CD4-positive, alpha-beta T cell treated with Interferon gamma for 1 hour (primary cell): ENCODE data around the gene SUMF1.

Experiments used
- DNase-seq: peaks from one replicate; pipeline ENCODE4 v3.0.0-alpha.2; 2020

SUMF1 gene

GRCh38 chr3:4497005-4497692, 30.1 kb upstream of the SUMF1 start:
- DNase-seq, result no peak

- no peak for DNase-seq
Observed at GRCh38 chr3:4496087-4496452, 29.0 kb upstream of the SUMF1 start.

GRCh38 chr3:4495294-4496086, 28.4 kb upstream of the SUMF1 start:
- DNase-seq, result no peak

GRCh38 chr3:4494895-4495264, 27.8 kb upstream of the SUMF1 start:
- no peak for DNase-seq

GRCh38 chr3:4493941-4494894, 27.1 kb upstream of the SUMF1 start:
- no peak for DNase-seq

GRCh38 chr3:4493014-4493940, 26.2 kb upstream of the SUMF1 start, which contains the start of gene ITPR1:
TSS of gene ITPR1 (plus strand) at chr3:4493348. CDS start at chr3:4516492, 23,144 bp downstream.
- peak; percentile 99 for DNase-seq

GRCh38 chr3:4492208-4493013, 25.3 kb upstream of the SUMF1 start:
- DNase-seq, result peak; percentile 44

GRCh38 chr3:4491855-4492207, 24.8 kb upstream of the SUMF1 start:
- DNase-seq, result no peak

GRCh38 chr3:4478261-4478660, 11.2 kb upstream of the SUMF1 start:
- no peak for DNase-seq

- DNase-seq, result no peak
Observed at GRCh38 chr3:4476496-4476895, 9.4 kb upstream of the SUMF1 start.

GRCh38 chr3:4475804-4476203, 8.7 kb upstream of the SUMF1 start:
- no peak for DNase-seq

GRCh38 chr3:4474683-4475490, 7.8 kb upstream of the SUMF1 start:
- peak; percentile 70 for DNase-seq

GRCh38 chr3:4472766-4473165, 5.7 kb upstream of the SUMF1 start:
- no peak for DNase-seq

GRCh38 chr3:4472312-4472711, 5.2 kb upstream of the SUMF1 start:
- DNase-seq, result no peak

- DNase-seq, result no peak
Observed at GRCh38 chr3:4471907-4472306, 4.8 kb upstream of the SUMF1 start.

GRCh38 chr3:4467522-4467867, 426 bp upstream of the SUMF1 start:
- DNase-seq, result no peak

- DNase-seq, result no peak
Observed at GRCh38 chr3:4464576-4464975, 2.5 kb downstream of the SUMF1 start.

- DNase-seq, result no peak
Observed at GRCh38 chr3:4462369-4463040, 4.6 kb downstream of the SUMF1 start.

GRCh38 chr3:4461468-4462090, 5.5 kb downstream of the SUMF1 start:
- DNase-seq, result no peak

- no peak for DNase-seq
Observed at GRCh38 chr3:4460334-4460733, 6.7 kb downstream of the SUMF1 start.
